Stimulated activated CD8-positive, alpha-beta memory T cell treated with anti-CD3 and anti-CD28 coated beads, Interleukin-2, amount 100 ng/mL, for 48 hours (primary cell): Measurements from ENCODE around the gene GOLGA6D.
A peak's percentile ranks its signal among the peaks of the same experiment; 100 is the strongest.
"Not testable (repeated sequence)": the region's sequence is repeated elsewhere in the genome, so short reads cannot be mapped to it uniquely, and the experiment has no call there.

Source experiments
- DNase-seq, 2 donors: peaks; one replicate each; pipeline ENCODE4 v3.0.0-alpha.2; 2020; ENCODE audit warnings: low read depth in 2 of 2

The GOLGA6D gene

DNA sequence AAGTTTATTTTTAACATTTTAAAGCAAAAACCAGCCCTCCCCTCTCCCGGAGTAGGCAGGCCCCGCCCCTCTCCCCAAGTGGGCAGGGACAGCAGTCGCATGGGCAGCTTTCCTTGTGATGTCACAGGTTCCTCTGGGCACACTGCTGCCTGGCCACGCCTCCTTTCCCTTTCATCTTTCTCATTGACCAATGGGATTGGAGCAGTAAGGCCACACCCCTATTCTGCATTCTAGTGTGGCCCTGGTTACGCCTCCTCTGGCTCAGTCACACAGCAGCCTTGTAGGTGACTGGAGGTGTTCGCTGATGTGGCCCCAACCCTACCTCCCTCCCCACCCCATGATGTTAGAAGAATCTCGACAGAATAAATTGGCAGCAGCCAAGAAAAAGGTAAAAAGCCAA is at the start of gene GOLGA6D:
GOLGA6D (plus strand) TSS at position 264 of the 400 bp plus-strand sequence; CDS start at position 305, 41 bp downstream.
- not testable (repeated sequence) for DNase-seq

DNA sequence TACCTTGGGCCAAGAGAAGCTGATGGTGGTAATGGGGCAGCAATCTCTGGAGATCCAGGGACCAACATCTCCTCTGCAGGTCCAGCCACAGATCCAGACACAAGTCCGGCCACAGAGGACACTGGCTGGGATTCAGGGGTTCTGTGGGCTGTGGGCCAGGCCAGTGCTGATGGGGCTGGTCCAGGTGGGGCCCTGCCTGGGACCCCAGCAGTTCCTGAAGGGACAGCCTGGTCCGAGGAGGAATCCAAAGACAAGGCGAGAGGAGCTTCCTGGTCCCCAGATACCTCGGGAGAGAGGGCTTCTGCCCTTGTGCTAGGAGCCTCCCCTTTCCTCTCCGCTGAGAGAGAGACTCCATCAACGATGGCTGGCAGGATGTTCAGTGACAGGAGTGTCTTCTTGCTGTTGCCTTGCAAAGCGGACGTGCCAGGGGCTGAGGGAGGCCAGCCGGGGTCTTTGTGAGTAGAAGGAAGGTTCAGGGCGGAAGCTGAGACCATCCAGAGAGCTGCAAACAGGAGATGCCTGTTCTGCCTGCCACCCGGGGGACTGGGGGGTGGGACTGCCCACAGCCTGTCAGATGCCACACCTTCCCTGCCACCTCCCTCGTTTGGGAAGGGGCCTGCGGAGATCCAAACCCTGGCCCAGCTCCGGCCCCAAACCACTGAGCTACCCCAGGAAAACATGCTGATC is 49.0 kb upstream of the GOLGA6D start:
- no peak for DNase-seq

GRCh38 chr15:75234191-75234810 is 48.3 kb upstream of the GOLGA6D start:
- DNase-seq, result no peak

DNA sequence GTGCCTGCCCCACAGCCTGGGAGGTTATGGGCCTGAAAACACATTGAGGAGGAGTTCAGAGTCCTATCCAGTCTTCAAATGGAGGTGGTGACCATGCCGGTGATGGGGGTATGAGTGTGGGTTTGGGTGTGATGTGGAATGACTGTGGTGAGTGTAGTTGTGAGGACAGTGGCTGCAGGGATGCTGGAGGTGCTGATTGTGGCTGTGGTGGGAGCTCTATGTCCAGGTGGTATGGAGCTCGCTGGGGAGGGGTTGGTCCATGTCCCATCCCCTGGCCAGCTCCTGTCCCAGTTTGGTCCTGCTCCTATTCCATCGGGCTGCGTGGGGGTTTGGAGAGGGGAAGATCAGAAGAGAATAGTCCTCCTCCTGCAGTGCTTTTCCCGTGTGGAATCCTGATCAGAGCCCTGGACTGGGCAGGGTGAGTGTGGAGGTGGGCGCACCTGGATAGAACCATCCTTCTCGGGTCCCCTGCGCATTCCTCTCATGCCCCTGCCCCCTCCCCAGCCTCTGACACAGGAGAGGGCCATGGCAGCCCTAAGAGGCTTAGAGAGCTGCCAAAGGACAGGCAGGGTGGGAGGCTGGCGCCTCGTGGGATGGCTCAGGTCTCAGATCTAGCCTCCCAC is 47.5 kb upstream of the GOLGA6D start:
- no peak for DNase-seq

GRCh38 chr15:75235760-75236729 is 46.6 kb upstream of the GOLGA6D start:
- DNase-seq, result no peak

DNA sequence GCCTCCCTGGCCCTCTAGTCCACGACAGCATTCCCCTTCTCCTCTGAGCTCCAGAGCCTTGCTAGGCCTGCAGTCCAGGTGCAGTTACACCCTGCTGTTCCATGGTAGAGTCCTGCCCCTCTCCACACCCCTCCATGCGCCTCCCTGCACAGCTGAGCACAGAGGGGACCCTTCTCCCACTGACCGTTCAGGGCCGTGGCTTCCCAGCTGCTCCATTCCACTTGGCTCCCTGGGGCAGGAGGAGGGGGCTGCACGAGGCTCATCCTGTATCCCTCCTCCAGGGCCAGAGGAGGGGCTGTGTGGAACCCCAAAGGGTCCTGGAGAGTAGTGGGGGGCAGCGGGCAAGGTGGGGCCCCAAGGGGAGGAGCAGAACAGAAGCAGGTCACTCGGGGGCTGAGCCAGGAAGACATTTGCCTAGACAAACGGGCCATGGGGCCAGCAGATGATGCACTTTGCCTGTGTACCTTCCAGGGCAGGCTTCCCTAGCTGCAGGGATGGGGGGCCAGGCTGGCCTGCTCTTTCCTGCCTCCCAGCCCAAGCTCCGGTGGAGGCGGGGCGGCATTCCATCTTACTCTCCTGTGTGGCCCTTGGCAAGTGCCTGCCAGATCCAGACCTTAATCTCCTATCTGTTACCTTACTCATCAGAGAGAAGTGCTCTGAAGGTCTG is 45.2 kb upstream of the GOLGA6D start:
- no peak for DNase-seq

- DNase-seq, result no peak
These were observed 44.5 kb upstream of the GOLGA6D start for GRCh38 chr15:75238150-75238549.

DNA sequence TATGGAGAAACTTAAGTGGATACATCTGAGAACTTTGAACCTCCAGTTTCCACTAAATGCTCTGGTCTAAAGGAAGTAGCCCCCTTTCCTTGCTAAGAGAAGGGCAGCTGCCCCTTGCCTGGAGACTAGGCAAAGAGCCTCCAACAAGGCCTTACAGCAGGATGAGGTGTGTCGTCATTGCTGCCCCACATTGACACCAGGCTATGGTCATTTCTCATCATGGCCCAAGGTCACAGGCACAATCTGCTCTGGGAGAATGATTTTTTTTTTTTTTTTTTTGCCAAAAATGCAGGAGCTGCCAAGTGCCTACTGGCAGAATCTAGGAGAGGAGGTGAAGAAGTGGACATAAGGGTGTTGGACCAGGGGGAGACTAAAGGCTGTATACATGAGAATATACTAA is 36.9 kb upstream of the GOLGA6D start:
- not testable (repeated sequence) for DNase-seq

GRCh38 chr15:75248991-75249390 is 33.6 kb upstream of the GOLGA6D start:
- DNase-seq, result not testable (repeated sequence)

- DNase-seq, result no peak
These were observed 32.9 kb upstream of the GOLGA6D start for GRCh38 chr15:75249726-75250125.

- DNase-seq, result not testable (repeated sequence)
These were observed 31.3 kb upstream of the GOLGA6D start for GRCh38 chr15:75251343-75251742.

DNA sequence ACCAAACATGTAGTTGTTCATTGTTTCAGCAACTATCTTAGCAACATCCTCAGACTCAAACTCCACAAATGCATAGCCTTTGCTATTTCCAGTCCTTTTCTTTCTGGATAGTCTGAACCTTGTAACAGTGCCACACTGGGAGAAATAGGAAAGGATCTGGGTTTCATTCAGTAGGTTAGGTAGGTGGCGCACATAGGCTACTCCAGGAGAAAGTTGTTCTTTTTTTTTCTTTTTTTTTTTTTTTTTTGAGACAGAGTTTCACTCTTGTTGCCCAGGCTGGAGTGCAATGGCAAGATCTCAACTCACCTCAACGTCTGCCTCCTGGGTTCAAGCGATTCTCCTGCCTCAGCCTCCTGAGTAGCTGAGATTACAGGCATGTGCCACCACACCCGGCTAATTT is 30.4 kb upstream of the GOLGA6D start:
- not testable (repeated sequence) for DNase-seq

GRCh38 chr15:75258034-75258433 is 24.6 kb upstream of the GOLGA6D start, which contains the start of gene GOLGA6C:
TSS of gene GOLGA6C (plus strand) at chr15:75258334. CDS start at chr15:75258599, 265 bp downstream.
- DNase-seq, result not testable (repeated sequence)

DNA sequence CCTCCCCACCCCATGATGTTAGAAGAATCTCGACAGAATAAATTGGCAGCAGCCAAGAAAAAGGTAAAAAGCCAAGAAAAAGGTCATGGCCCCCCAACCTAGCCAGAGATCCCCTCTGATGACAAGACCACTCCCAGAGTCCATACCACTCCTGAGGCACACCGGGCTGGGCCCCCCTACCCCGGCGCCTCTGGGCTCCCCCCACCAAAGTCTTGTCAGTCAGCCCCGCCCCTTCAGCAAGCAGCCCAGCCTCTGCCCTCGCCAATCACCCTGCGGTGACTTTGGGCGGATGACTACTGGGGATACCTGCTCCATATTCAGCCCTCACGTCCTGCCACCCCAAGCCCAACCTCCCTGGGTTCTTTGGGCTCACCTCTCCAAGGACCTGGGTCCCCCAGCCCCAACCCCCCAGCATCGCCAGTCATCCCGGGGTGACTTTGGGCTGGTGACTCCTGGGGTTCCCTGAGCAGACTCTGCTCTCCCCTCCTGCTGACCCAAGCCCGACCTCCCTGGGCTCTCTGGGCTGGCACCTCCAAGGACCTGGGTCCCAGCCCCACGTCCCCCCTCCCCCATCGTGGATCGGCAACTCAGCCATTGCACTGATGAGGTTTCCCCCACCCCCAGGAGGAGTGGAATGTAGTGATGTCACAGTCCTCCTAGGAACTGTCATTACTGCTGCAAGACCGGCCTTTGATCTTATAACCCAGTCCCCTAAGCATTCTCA is 23.9 kb upstream of the GOLGA6D start:
- DNase-seq, result not testable (repeated sequence)

- not testable (repeated sequence) for DNase-seq
These were observed 22.8 kb upstream of the GOLGA6D start for GRCh38 chr15:75259873-75260272.

DNA sequence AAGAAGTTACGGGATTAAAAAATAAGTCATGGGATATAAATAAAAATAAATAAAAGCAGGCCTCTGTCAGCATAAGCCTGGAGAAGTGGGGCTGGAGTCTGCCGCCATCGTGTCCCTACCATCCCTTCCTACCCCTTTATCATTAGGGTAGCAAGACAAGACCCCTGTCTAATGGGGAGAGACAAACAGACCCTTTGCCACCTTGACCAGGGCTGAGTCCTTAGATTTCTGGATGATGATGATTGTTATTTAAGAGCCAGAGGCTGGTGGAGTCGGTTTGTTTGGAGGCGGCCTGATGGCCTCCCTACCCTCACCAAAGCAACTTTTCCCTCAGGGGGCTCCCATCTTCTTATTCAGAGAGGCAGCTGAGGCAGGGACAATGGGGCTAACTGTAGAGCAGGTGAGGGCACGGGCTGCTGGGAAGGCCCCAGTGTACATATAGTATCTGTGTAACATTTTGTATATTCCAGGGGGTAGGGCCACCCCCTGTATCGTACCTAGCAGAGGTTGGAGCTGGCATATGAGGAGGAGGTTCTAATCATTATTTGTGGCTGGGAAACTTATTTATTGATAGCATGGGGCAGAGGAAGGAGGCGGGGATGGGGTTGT is 8.8 kb upstream of the GOLGA6D start:
- DNase-seq, result not testable (repeated sequence)

GRCh38 chr15:75274509-75275107 is 8.0 kb upstream of the GOLGA6D start:
- DNase-seq, result peak; percentile 47 to 71

GRCh38 chr15:75275617-75276016 is 7.0 kb upstream of the GOLGA6D start:
- DNase-seq, result not testable (repeated sequence)

GRCh38 chr15:75278497-75278896 is 4.1 kb upstream of the GOLGA6D start:
- DNase-seq, result not testable (repeated sequence)
